Measurements from ENCODE around the gene SLC35A3. TPM values are rescaled to one million over a fixed set of nuclear protein-coding genes. Genes with fewer than 3 reads are reported as not detected.

Gene SLC35A3
- polyA plus RNA-seq, 1 donor (not counting 4 experiments of a cell fraction or from before 2014, with no cell fraction given) = 25.9 TPM

GRCh38 chr1:100077531-100077930 lies 107.7 kb downstream of the SLC35A3 start:
- FAIRE-seq = no peak
- Histone ChIP-seq H3K4me1 (ENCODE audit: control insufficient read depth, extremely low read depth, insufficient read depth, low read length) (no peaks in the 10 kb centered on the region), H3K9me3 (ENCODE audit: control insufficient read depth, low read depth, low read length) (no peaks in the 10 kb centered on the region), H3K36me3 (ENCODE audit: control insufficient read depth in 2 of 2, extremely low read depth in 1 of 2, insufficient read depth in 2 of 2, low read length in 2 of 2) (peaks cover 16 to 17% of the 10 kb centered on the region in 2 experiments), H4K20me1 (ENCODE audit: control insufficient read depth, extremely low read depth, insufficient read depth, low read length) (no peaks in the 10 kb centered on the region), H3K79me2 (ENCODE audit: control insufficient read depth, insufficient read depth, low read length) (no peaks in the 10 kb centered on the region), H3K4me2 (ENCODE audit: control insufficient read depth, extremely low read depth, insufficient read depth, low read depth, low read length) (no peak overlapping the region), H3K27ac (ENCODE audit: control insufficient read depth, insufficient read depth, low read length) (no peak overlapping the region), H3K9me1 (ENCODE audit: control insufficient read depth, extremely low read depth, insufficient read depth, low read length) (no peaks in the 10 kb centered on the region), H2AFZ (ENCODE audit: control insufficient read depth, low read length) (no peak overlapping the region), H3K4me3 (ENCODE audit: control insufficient read depth in 2 of 3, extremely low read depth in 1 of 3, insufficient read depth in 2 of 3, low read depth in 1 of 3, low read length in 3 of 3) (no peak overlapping the region), H3K9ac (ENCODE audit: control insufficient read depth, extremely low read depth, insufficient read depth, low read length) (no peak overlapping the region), H3K27me3 (ENCODE audit: control insufficient read depth, extremely low read depth, insufficient read depth, low read length) (no peaks in the 10 kb centered on the region)
- no peak for DNase-seq (ENCODE audit: low read depth, low spot score)
- dilution Hi-C loops (cut with MboI; ENCODE audit: extremely low pct_ligation_motif_present, low sequenced_read_pairs) = no loop called here
- TF ChIP-seq CTCF (optimal IDR thresholded peaks at IDR 0.05 in 1 of 3, IDR thresholded peaks at IDR 0.05 in 1 of 3, conservative IDR thresholded peaks at IDR 0.05 in 1 of 3; ENCODE audit: extremely low read depth in 1 of 3, insufficient read depth in 2 of 3, low read length in 3 of 3) = no peak
- no peak for TF ChIP-seq EZH2 (IDR thresholded peaks at IDR 0.05; ENCODE audit: low read length)

GRCh38 chr1:100080331-100080730 lies 110.5 kb downstream of the SLC35A3 start:
- Histone ChIP-seq H3K27me3 (ENCODE audit: control insufficient read depth, extremely low read depth, insufficient read depth, low read length) (no peaks in the 10 kb centered on the region), H3K9me1 (ENCODE audit: control insufficient read depth, extremely low read depth, insufficient read depth, low read length) (no peaks in the 10 kb centered on the region), H3K79me2 (ENCODE audit: control insufficient read depth, insufficient read depth, low read length) (no peaks in the 10 kb centered on the region), H3K4me2 (ENCODE audit: control insufficient read depth, extremely low read depth, insufficient read depth, low read depth, low read length) (no peak overlapping the region), H2AFZ (ENCODE audit: control insufficient read depth, low read length) (no peak overlapping the region), H3K27ac (ENCODE audit: control insufficient read depth, insufficient read depth, low read length) (no peak overlapping the region), H4K20me1 (ENCODE audit: control insufficient read depth, extremely low read depth, insufficient read depth, low read length) (no peaks in the 10 kb centered on the region), H3K9ac (ENCODE audit: control insufficient read depth, extremely low read depth, insufficient read depth, low read length) (no peak overlapping the region), H3K4me3 (ENCODE audit: control insufficient read depth in 2 of 3, extremely low read depth in 1 of 3, insufficient read depth in 2 of 3, low read depth in 1 of 3, low read length in 3 of 3) (no peak overlapping the region), H3K36me3 (ENCODE audit: control insufficient read depth in 2 of 2, extremely low read depth in 1 of 2, insufficient read depth in 2 of 2, low read length in 2 of 2) (peaks cover 13% of the 10 kb centered on the region in 2 experiments), H3K4me1 (ENCODE audit: control insufficient read depth, extremely low read depth, insufficient read depth, low read length) (no peaks in the 10 kb centered on the region), H3K9me3 (ENCODE audit: control insufficient read depth, low read depth, low read length) (no peaks in the 10 kb centered on the region)
- TF ChIP-seq EZH2 (IDR thresholded peaks at IDR 0.05; ENCODE audit: low read length) = no peak
- TF ChIP-seq CTCF (optimal IDR thresholded peaks at IDR 0.05 in 1 of 3, IDR thresholded peaks at IDR 0.05 in 1 of 3, conservative IDR thresholded peaks at IDR 0.05 in 1 of 3; ENCODE audit: extremely low read depth in 1 of 3, insufficient read depth in 2 of 3, low read length in 3 of 3) = no peak
- DNase-seq (ENCODE audit: low read depth, low spot score) (no peak), FAIRE-seq (no peak)
- dilution Hi-C loops (cut with MboI; ENCODE audit: extremely low pct_ligation_motif_present, low sequenced_read_pairs) = no loop called here

Small RNAs within 50 kb of the gene (small RNA-seq; reads per million reads assigned to genes)
- gene RNU6-1318P (ENCODE audit: insufficient read length in 3 of 3, low read depth in 3 of 3, low replicate concordance in 1 of 3) (0 reads per million in 3 experiments), gene RNU6-750P (ENCODE audit: insufficient read length in 3 of 3, low read depth in 3 of 3, low replicate concordance in 1 of 3) (0 reads per million in 3 experiments)

Other genes with a start within 250 kb of the SLC35A3 start
- 8.6 to 13.0 TPM (median 11.2 TPM) in 3 replicates for gene FRRS1, start 203.4 kb upstream of the SLC35A3 start, polyA plus RNA-seq
- 5.6 to 8.2 TPM (median 6.1 TPM) in 3 replicates for gene AGL, start 119.6 kb upstream of the SLC35A3 start, polyA plus RNA-seq
- 1.0 to 2.5 TPM (median 1.3 TPM) in 3 replicates for gene SASS6, start 162.9 kb downstream of the SLC35A3 start, polyA plus RNA-seq
- 6.4 to 15.3 TPM (median 9.5 TPM) in 3 replicates for gene TRMT13, start 163.2 kb downstream of the SLC35A3 start, polyA plus RNA-seq
- gene LRRC39, start 208.3 kb downstream of the SLC35A3 start, polyA plus RNA-seq = 0.17 to 0.88 TPM (median 0.57 TPM) in 3 replicates

All from keratinocyte (primary cell).